Measurements from ENCODE around the gene JUP. TPM values are rescaled to one million over a fixed set of nuclear protein-coding genes. Genes with fewer than 3 reads are reported as not detected.

JUP gene
- total and polyA plus RNA-seq, 2 of the 13 experiments (the other 11 are each of a cell fraction or from before 2014, with no cell fraction given) = 12.1 to 20.6 TPM

DNA sequence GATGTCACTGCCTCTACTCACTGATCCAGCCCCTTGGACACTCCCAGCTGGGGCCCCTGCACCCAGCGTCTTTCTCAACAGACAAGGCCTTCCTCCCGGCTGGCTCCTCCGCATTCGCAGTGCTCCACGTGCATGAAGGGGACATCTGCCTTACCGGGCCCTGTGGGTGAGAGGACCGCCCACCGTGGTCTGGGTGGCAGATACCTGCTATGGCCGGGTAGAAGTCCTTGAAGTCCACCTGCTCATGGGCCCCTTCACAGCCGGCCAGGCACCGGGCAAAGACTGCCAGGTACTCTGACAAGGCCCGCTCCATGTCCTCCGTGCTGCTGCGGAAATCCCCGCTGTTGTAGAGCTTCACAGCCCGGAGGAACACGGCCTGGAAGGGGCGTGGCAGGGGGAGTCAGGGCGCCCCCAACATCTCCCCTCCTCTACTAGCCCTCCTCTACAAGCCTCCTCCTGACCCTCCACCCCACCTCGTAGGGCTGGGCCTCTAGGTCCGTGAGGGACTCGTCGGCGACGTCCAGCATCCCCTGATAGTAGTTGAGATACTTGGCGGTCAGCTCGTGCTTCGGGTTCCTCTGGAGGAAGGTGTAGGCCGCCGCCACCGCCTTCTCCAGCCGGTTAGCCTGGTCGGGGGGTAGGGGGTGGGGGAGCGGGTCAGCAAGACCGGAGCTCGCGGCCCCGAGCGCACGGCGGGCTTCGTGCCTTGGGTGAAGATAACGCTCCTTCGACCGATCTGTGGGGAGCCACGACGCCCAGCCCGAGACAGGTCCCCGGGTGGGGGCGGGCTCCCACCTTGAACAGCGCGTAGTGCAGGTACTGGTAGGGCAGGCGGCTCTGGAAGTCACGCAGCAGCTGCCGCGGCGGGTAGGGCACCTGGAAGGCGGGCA is 24.4 kb upstream of the JUP start (continued):
- TF ChIP-seq, protein P1, sequence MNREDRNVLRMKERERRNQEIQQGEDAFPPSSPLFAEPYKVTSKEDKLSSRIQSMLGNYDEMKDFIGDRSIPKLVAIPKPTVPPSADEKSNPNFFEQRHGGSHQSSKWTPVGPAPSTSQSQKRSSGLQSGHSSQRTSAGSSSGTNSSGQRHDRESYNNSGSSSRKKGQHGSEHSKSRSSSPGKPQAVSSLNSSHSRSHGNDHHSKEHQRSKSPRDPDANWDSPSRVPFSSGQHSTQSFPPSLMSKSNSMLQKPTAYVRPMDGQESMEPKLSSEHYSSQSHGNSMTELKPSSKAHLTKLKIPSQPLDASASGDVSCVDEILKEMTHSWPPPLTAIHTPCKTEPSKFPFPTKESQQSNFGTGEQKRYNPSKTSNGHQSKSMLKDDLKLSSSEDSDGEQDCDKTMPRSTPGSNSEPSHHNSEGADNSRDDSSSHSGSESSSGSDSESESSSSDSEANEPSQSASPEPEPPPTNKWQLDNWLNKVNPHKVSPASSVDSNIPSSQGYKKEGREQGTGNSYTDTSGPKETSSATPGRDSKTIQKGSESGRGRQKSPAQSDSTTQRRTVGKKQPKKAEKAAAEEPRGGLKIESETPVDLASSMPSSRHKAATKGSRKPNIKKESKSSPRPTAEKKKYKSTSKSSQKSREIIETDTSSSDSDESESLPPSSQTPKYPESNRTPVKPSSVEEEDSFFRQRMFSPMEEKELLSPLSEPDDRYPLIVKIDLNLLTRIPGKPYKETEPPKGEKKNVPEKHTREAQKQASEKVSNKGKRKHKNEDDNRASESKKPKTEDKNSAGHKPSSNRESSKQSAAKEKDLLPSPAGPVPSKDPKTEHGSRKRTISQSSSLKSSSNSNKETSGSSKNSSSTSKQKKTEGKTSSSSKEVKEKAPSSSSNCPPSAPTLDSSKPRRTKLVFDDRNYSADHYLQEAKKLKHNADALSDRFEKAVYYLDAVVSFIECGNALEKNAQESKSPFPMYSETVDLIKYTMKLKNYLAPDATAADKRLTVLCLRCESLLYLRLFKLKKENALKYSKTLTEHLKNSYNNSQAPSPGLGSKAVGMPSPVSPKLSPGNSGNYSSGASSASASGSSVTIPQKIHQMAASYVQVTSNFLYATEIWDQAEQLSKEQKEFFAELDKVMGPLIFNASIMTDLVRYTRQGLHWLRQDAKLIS (CRISPR knock-in tag; IDR thresholded peaks at IDR 0.05) = no peak
- no peak; the same call in 1 of the 2 replicates for TF ChIP-seq ZNF761 (CRISPR knock-in tag; conservative IDR thresholded peaks at IDR 0.05)
- no peak for TF ChIP-seq ISL2 (CRISPR knock-in tag; IDR thresholded peaks at IDR 0.05)
- TF ChIP-seq, protein P2, sequence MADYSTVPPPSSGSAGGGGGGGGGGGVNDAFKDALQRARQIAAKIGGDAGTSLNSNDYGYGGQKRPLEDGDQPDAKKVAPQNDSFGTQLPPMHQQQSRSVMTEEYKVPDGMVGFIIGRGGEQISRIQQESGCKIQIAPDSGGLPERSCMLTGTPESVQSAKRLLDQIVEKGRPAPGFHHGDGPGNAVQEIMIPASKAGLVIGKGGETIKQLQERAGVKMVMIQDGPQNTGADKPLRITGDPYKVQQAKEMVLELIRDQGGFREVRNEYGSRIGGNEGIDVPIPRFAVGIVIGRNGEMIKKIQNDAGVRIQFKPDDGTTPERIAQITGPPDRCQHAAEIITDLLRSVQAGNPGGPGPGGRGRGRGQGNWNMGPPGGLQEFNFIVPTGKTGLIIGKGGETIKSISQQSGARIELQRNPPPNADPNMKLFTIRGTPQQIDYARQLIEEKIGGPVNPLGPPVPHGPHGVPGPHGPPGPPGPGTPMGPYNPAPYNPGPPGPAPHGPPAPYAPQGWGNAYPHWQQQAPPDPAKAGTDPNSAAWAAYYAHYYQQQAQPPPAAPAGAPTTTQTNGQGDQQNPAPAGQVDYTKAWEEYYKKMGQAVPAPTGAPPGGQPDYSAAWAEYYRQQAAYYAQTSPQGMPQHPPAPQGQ (CRISPR knock-in tag; IDR thresholded peaks at IDR 0.05; ENCODE audit: borderline replicate concordance) = no peak
- TF ChIP-seq FOXA3 (CRISPR knock-in tag; IDR thresholded peaks at IDR 0.05) = no peak
- TF ChIP-seq JUND (CRISPR knock-in tag; IDR thresholded peaks at IDR 0.05) = no peak
- no peak; the same call in 1 of the 2 replicates for TF ChIP-seq ZNF83 (CRISPR knock-in tag; IDR thresholded peaks at IDR 0.05; ENCODE audit: borderline replicate concordance)
- TF ChIP-seq, protein P3, sequence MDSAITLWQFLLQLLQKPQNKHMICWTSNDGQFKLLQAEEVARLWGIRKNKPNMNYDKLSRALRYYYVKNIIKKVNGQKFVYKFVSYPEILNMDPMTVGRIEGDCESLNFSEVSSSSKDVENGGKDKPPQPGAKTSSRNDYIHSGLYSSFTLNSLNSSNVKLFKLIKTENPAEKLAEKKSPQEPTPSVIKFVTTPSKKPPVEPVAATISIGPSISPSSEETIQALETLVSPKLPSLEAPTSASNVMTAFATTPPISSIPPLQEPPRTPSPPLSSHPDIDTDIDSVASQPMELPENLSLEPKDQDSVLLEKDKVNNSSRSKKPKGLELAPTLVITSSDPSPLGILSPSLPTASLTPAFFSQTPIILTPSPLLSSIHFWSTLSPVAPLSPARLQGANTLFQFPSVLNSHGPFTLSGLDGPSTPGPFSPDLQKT (CRISPR knock-in tag; IDR thresholded peaks at IDR 0.05; ENCODE audit: borderline replicate concordance) = no peak
- TF ChIP-seq KDM5B (CRISPR knock-in tag; IDR thresholded peaks at IDR 0.05; ENCODE audit: borderline replicate concordance) = no peak
- TF ChIP-seq, protein P4, sequence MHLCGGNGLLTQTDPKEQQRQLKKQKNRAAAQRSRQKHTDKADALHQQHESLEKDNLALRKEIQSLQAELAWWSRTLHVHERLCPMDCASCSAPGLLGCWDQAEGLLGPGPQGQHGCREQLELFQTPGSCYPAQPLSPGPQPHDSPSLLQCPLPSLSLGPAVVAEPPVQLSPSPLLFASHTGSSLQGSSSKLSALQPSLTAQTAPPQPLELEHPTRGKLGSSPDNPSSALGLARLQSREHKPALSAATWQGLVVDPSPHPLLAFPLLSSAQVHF (CRISPR knock-in tag; IDR thresholded peaks at IDR 0.05) = no peak; the same call in 1 of the 2 replicates
- peak; percentile 98 for TF ChIP-seq ZNF263 (CRISPR knock-in tag; IDR thresholded peaks at IDR 0.05)
- no peak for TF ChIP-seq GABPA (IDR thresholded peaks at IDR 0.05; ENCODE audit: low read depth, low read length)
- TF ChIP-seq GABPA (CRISPR knock-in tag; IDR thresholded peaks at IDR 0.05; ENCODE audit: low read depth) = no peak
- TF ChIP-seq, protein P5, sequence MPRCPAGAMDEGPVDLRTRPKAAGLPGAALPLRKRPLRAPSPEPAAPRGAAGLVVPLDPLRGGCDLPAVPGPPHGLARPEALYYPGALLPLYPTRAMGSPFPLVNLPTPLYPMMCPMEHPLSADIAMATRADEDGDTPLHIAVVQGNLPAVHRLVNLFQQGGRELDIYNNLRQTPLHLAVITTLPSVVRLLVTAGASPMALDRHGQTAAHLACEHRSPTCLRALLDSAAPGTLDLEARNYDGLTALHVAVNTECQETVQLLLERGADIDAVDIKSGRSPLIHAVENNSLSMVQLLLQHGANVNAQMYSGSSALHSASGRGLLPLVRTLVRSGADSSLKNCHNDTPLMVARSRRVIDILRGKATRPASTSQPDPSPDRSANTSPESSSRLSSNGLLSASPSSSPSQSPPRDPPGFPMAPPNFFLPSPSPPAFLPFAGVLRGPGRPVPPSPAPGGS (CRISPR knock-in tag; IDR thresholded peaks at IDR 0.05) = no peak
- TF ChIP-seq NFKBIZ (CRISPR knock-in tag; IDR thresholded peaks at IDR 0.05) = 0 out of 2 replicates have a peak, but pooled peaks have one; percentile 52
- no peak for TF ChIP-seq HNRNPL (IDR thresholded peaks at IDR 0.05; ENCODE audit: low read depth, low read length)
- TF ChIP-seq ZKSCAN5 (CRISPR knock-in tag; IDR thresholded peaks at IDR 0.05) = no peak
- TF ChIP-seq, protein P6, sequence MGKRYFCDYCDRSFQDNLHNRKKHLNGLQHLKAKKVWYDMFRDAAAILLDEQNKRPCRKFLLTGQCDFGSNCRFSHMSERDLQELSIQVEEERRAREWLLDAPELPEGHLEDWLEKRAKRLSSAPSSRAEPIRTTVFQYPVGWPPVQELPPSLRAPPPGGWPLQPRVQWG (CRISPR knock-in tag; IDR thresholded peaks at IDR 0.05; ENCODE audit: borderline replicate concordance, low read depth) = no peak
- peak; percentile 73; the same call in 1 of the 2 replicates for TF ChIP-seq NRL (CRISPR knock-in tag; IDR thresholded peaks at IDR 0.05; ENCODE audit: borderline replicate concordance)
- no peak for TF ChIP-seq DR1 (CRISPR knock-in tag; IDR thresholded peaks at IDR 0.05)
